NCI-H774 (cell line): Measurements from ENCODE around the gene CALCR.

Source experiments
- DNase-seq: peaks from one replicate; lab custom pipeline; 2025; lab: John Stamatoyannopoulos, UW

Gene CALCR

GRCh38 chr7:93448176-93448575 is 126.3 kb downstream of the CALCR start:
- no peak for DNase-seq

GRCh38 chr7:93447509-93447908 is 127.0 kb downstream of the CALCR start:
- no peak for DNase-seq

- DNase-seq = no peak
Measured at GRCh38 chr7:93442478-93443224, 131.9 kb downstream of the CALCR start.

GRCh38 chr7:93435791-93436190 is 138.7 kb downstream of the CALCR start:
- DNase-seq = no peak

- DNase-seq = no peak
Measured at GRCh38 chr7:93432130-93432529, 142.4 kb downstream of the CALCR start.

GRCh38 chr7:93430917-93431588 is 143.5 kb downstream of the CALCR start:
- DNase-seq = no peak

GRCh38 chr7:93429563-93429962 is 145.0 kb downstream of the CALCR start:
- no peak for DNase-seq

GRCh38 chr7:93427107-93427506 is 147.4 kb downstream of the CALCR start:
- no peak for DNase-seq

GRCh38 chr7:93426155-93426696 is 148.3 kb downstream of the CALCR start:
- DNase-seq = no peak

- DNase-seq = peak; percentile 8
Measured at GRCh38 chr7:93414574-93414973, 159.9 kb downstream of the CALCR start.

GRCh38 chr7:93409324-93409723 is 165.2 kb downstream of the CALCR start:
- DNase-seq = no peak

GRCh38 chr7:93407239-93407638 is 167.3 kb downstream of the CALCR start:
- no peak for DNase-seq

GRCh38 chr7:93402944-93403343 is 171.6 kb downstream of the CALCR start:
- DNase-seq = no peak

- DNase-seq = no peak
Measured at GRCh38 chr7:93399642-93400041, 174.9 kb downstream of the CALCR start.

GRCh38 chr7:93392984-93393383 is 181.5 kb downstream of the CALCR start:
- DNase-seq = no peak

GRCh38 chr7:93390660-93391059 is 183.9 kb downstream of the CALCR start:
- no peak for DNase-seq

- no peak for DNase-seq
Measured at GRCh38 chr7:93382362-93382761, 192.2 kb downstream of the CALCR start.

GRCh38 chr7:93378131-93378760 is 196.3 kb downstream of the CALCR start:
- DNase-seq = no peak

GRCh38 chr7:93375603-93376002 is 198.9 kb downstream of the CALCR start:
- no peak for DNase-seq
